ENCODE measurements around the gene PHF20.
A peak's percentile ranks its signal among the peaks of the same experiment; 100 is the strongest.
"Not testable (repeated sequence)": the region's sequence is repeated elsewhere in the genome, so short reads cannot be mapped to it uniquely, and the experiment has no call there.

The PHF20 gene

DNA sequence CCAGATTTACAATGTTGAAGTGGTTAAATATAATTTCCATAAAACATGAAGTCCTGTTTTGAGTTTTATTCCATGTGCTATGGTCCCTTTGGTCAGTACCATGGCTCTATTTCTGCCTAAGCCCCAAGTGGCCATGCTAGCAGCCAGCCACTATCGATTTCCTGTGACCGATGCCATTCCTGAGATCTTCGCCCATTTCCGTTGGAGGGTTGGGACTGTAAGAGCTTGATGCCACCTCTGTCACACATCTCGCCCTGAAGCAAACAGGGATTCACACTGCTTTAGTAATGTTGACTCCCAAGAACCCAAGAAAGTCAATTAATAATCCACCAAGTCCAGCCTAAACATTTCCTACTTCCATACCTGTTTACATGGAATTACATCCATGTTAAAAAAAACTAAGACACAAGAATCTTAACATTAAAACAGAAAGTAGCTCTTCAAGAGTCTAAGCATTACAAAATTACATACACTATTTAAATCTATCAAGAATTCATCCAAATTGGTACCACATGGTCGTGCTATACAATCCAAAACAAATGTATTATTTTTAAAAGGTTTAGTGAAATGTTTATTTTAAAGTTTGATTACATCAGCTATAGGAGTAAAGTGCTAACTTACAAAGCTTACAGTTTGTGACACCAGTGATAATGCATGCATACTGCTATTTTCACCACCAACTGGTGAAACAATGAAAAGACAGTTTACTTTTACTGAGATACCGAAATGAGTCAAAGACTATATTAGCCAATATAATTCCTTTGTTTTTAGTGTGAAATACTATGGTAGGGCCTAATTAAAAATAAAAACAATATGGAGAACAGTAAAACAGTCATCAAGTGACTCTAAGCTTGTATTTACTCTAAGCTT lies 32.3 kb upstream of the PHF20 start:
- DNase-seq: peak; percentile 59

DNA sequence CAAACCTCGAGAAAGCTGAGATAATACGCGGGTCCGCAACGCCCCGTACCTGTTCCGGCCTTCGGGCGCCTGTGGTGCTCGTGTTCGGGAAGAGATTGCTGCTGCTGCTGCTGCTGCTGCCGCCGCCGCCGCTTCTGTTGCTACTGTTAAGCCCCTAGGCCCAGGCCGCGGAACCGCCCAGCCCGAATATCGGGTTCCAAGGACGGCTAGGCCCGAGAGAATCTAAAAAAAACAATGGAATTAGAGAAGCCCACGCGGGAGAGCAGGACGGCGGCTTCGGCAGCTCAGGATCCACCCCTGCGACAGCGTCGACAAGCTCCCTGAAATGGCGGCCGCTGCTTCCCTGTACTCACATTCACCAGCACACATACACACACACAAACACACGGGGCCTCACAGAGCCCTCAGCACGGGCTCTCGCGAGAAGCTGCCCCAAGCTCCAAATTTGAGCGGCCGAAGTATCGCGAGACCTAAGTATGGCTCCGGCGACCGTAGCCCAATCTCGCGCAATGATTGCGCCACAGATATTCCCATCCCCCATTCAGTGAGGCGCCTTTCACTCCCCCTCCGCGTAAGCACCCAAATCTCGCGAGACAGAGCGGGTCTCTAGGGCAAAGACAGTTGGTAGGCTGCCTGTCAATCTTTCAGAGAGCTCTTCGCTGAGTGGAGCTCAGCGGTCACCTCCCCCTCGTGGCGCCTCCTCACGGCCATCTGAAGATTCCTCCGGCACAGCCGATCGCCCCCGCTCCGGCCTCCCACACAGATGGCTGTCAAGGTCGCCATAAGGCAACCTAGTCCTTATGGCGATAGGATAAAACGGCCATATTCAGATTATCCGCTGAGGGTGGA lies 29.7 kb upstream of the PHF20 start, which contains the start of gene RBM39:
RBM39 (minus strand) TSS at position 369 of the 849 bp plus-strand sequence. CDS start 1,386 bp downstream, outside the sequence.
- DNase-seq: peak; percentile 100

- DNase-seq: peak; percentile 70
These were observed 28.9 kb upstream of the PHF20 start for GRCh38 chr20:35742741-35743523.

DNA sequence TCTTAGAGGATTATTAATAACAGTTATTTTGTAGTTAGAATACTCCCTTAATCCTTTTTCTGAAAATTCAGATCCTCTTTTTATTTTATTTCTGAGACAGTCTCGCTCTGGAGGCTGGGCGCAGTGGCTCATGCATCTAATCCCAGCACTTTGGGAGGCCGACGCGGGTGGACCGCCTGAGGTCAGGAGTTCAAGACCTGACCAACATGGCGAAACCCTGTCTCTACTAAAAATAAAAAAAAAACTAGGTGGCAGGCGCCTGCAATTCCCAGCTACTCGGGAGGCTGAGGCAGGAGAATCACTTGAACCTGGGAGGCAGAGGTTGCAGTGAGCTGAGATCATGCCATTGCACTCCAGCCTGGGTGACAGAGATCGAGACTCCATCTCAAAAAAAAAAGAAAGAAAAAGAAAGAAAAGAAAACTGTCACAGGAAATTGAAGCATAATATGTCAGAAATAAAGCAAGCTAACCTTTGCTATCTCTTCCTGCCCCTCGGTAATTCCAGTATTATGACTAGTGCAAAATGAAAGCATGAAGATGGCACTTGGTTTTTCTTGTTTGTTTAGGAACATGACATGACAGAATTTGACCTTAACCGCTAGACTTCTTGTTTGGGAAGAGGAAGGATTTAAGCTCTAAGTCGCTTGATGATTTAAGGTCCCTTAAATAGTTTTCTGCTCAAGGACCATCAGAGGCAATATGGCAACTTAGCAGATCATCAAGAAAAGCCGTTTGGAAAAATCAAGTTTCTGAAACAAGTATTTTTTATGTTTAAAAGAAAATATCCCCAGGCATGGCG lies 27.9 kb upstream of the PHF20 start:
- peak; percentile 82 for DNase-seq

- not testable (repeated sequence) for DNase-seq
These were observed 27.3 kb upstream of the PHF20 start for GRCh38 chr20:35744492-35744841.

DNA sequence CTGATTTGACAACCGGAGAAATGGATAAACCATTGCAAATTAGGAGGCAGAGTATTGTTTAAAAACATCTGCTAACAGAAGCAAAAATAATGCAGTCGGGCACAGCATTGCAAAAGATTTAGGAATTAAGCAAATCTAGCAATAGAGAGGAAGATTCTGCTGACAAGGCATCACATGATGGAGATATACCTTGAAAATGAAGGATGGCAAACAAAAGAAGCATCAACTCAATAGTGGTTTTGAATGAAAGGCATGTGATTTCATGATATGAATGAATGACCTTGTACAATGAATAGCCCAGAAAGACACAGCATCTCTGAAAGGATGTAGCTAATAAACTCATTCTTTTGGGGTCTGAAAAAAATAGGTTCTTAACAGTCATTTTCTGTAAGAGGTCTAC lies 21.2 kb upstream of the PHF20 start:
- no peak for DNase-seq

- DNase-seq: no peak
These were observed 15.4 kb upstream of the PHF20 start for GRCh38 chr20:35756404-35756803.

DNA sequence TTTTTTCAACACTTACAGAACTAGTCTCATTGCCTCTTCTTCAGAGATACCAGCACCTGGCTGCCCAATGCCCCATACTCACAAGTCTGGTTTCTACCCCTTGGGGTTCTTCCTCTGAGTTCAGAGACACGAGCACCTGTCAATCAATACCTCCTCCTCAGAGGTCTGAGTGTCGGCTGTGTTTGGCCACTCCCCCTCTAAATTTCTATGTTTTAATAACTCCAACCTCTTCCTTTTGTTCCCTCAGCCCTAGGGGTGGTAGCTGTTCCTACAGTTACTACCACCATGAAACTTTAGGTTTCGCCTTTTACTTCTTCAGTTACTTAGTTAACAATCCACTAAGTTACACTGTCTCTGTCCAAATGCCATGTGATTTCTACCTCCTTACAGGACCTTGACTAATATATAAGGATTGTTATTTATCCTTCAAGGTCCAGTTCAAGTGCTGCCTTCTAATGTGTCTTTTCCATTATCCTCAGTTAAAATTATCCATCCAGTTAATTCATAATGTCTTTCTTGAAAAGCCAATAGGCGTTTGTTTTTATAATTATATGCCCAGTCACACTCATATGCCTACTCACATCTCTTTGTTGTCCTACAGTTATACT lies 14.6 kb upstream of the PHF20 start:
- DNase-seq: no peak

- not testable (repeated sequence) for DNase-seq
These were observed 10.3 kb upstream of the PHF20 start for GRCh38 chr20:35761548-35761947.

GRCh38 chr20:35762461-35762860 lies 9.4 kb upstream of the PHF20 start:
- no peak for DNase-seq

GRCh38 chr20:35764936-35765335 lies 6.9 kb upstream of the PHF20 start:
- DNase-seq: not testable (repeated sequence)

GRCh38 chr20:35766843-35767242 lies 5.0 kb upstream of the PHF20 start:
- no peak for DNase-seq

DNA sequence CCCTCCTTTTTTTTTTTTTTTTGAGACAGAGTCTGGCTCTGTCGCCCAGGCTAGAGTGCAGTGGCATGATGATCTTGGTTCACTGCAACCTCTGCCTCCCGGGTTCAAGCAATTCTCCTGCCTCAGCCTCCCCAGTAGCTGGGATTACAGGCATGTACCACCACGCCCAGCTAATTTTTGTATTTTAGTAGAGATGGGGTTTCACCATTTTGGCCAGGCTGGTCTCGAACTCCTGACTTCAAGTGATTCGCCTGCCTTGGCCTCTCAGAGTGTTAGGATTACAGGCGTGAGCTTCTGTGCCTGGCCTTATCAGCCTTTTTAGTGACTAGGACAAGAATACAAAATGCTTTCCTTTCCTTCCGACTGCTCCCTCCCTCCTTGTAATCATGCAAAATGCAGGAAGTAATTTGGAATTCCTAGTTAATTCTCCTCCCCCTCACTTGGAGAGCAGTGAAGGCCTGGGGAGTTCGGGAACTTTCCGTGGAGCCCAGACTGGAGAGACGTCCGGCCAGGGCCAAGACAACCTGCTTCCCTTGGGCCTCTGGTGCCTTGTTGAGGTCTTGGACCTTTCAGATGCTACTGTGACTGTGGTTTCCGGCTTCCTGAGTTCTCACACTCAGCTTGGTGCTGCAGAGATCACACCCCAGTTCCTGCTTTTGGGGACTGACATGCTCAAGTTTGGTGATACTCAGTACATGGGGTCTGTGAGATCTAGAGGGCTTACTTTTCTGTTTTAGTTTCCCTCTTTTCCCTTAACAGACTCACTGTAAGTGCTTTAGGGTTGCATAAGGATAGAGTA lies 3.9 kb upstream of the PHF20 start:
- DNase-seq: peak; percentile 80

GRCh38 chr20:35768731-35769664 lies 2.8 kb upstream of the PHF20 start:
- DNase-seq: peak; percentile 96

DNA sequence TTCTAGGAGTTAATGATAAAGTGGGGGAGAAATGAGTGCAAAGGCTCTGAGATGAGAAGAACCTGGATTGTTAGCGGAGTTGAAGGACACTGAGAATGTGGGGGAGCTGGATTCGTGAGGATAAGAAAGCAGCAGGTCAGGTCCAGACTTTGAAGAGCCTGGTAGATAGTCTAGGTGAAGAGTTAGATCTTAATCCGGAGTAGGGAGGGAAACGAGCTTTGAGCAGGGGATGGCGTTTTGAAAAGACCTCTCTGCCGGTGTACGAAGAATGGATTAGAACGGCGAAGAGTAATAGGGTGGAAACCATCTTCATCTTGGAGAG lies 487 bp upstream of the PHF20 start:
- no peak for DNase-seq

- DNase-seq: peak; percentile 16
These were observed 796 bp downstream of the PHF20 start for GRCh38 chr20:35772563-35773058.

- peak; percentile 83 for DNase-seq
These were observed 1.4 kb downstream of the PHF20 start for GRCh38 chr20:35773154-35773751.

- DNase-seq: no peak
These were observed 2.6 kb downstream of the PHF20 start for GRCh38 chr20:35774391-35774790.

- DNase-seq: no peak
These were observed 4.8 kb downstream of the PHF20 start for GRCh38 chr20:35776513-35777101.

All from suppressor macrophage treated with lipopolysaccharide for 4 hours (primary cell).